Stimulated activated naive CD8-positive, alpha-beta T cell treated with anti-CD3 and anti-CD28 coated beads, Interleukin-15, Interleukin-2, amounts not matched to agents 100 ng/mL and 50 ng/mL, for 24 hours (primary cell): ENCODE results near the gene RPL38.
A peak's percentile ranks its signal among the peaks of the same experiment; 100 is the strongest.

Source experiments
- H3K27ac Mint-ChIP-seq: one replicate; pipeline ENCODE4 v1.8.0; 2021; ENCODE audit warnings: mild to moderate bottlenecking, mixed read lengths
- H3K27me3 Mint-ChIP-seq: one replicate; pipeline ENCODE4 v1.8.0; 2021; ENCODE audit warnings: mixed read lengths
- H3K36me3 Mint-ChIP-seq: one replicate; pipeline ENCODE4 v1.8.0; 2021; ENCODE audit warnings: low read depth, mixed read lengths
- H3K4me1 Mint-ChIP-seq: one replicate; pipeline ENCODE4 v1.8.0; 2021; ENCODE audit warnings: low read depth, mixed read lengths
- H3K4me3 Mint-ChIP-seq: one replicate; pipeline ENCODE4 v1.8.0; 2021; ENCODE audit warnings: mild to moderate bottlenecking, mixed read lengths
- H3K9me3 Mint-ChIP-seq: one replicate; pipeline ENCODE4 v1.8.0; 2021; ENCODE audit warnings: mixed read lengths

Gene RPL38

GRCh38 chr17:74223901-74224300 lies 20.4 kb downstream of the RPL38 start:
- peaks cover 11% of the 10 kb centered on the region for H3K36me3 Mint-ChIP-seq
- no peaks in the 10 kb centered on the region for H3K4me1 Mint-ChIP-seq
- H3K27ac Mint-ChIP-seq, result no peak overlapping the region
- no peaks in the 10 kb centered on the region for H3K9me3 Mint-ChIP-seq
- no peaks in the 10 kb centered on the region for H3K27me3 Mint-ChIP-seq
- no peak overlapping the region for H3K4me3 Mint-ChIP-seq

- Mint-ChIP-seq H3K27me3 (no peaks in the 10 kb centered on the region), H3K27ac (no peak overlapping the region), H3K9me3 (no peaks in the 10 kb centered on the region), H3K4me1 (no peaks in the 10 kb centered on the region), H3K36me3 (peaks cover 11% of the 10 kb centered on the region), H3K4me3 (no peak overlapping the region)
Observed at GRCh38 chr17:74224959-74225725, 21.7 kb downstream of the RPL38 start.

GRCh38 chr17:74226252-74226651 lies 22.8 kb downstream of the RPL38 start:
- H3K36me3 Mint-ChIP-seq, result peaks cover 11% of the 10 kb centered on the region
- no peaks in the 10 kb centered on the region for H3K27me3 Mint-ChIP-seq
- no peak overlapping the region for H3K27ac Mint-ChIP-seq
- H3K4me1 Mint-ChIP-seq, result no peaks in the 10 kb centered on the region
- no peaks in the 10 kb centered on the region for H3K9me3 Mint-ChIP-seq
- H3K4me3 Mint-ChIP-seq, result no peak overlapping the region

- Mint-ChIP-seq H3K9me3 (no peaks in the 10 kb centered on the region), H3K4me3 (no peak overlapping the region), H3K27me3 (no peaks in the 10 kb centered on the region), H3K4me1 (no peaks in the 10 kb centered on the region), H3K27ac (no peak overlapping the region), H3K36me3 (peaks cover 11% of the 10 kb centered on the region)
Observed at GRCh38 chr17:74227271-74228080, 24.0 kb downstream of the RPL38 start.

GRCh38 chr17:74228306-74228978 lies 25.0 kb downstream of the RPL38 start:
- no peaks in the 10 kb centered on the region for H3K27me3 Mint-ChIP-seq

GRCh38 chr17:74230896-74231295 lies 27.4 kb downstream of the RPL38 start:
- peaks cover 5% of the 10 kb centered on the region for H3K36me3 Mint-ChIP-seq
- no peak overlapping the region for H3K4me3 Mint-ChIP-seq
- no peaks in the 10 kb centered on the region for H3K4me1 Mint-ChIP-seq
- H3K27ac Mint-ChIP-seq, result no peak overlapping the region
- no peaks in the 10 kb centered on the region for H3K27me3 Mint-ChIP-seq
- no peaks in the 10 kb centered on the region for H3K9me3 Mint-ChIP-seq

More at GRCh38 chr17:74228306-74228978, 25.0 kb downstream of the RPL38 start:
- Mint-ChIP-seq H3K4me3 (no peak overlapping the region), H3K4me1 (no peaks in the 10 kb centered on the region), H3K9me3 (no peaks in the 10 kb centered on the region), H3K36me3 (peaks cover 11% of the 10 kb centered on the region), H3K27ac (no peak overlapping the region)

- H3K4me1 Mint-ChIP-seq, result no peaks in the 10 kb centered on the region
- H3K4me3 Mint-ChIP-seq, result no peak overlapping the region
- H3K36me3 Mint-ChIP-seq, result no peaks in the 10 kb centered on the region
- no peaks in the 10 kb centered on the region for H3K27me3 Mint-ChIP-seq
- no peak overlapping the region for H3K27ac Mint-ChIP-seq
- H3K9me3 Mint-ChIP-seq, result no peaks in the 10 kb centered on the region
Observed at GRCh38 chr17:74231928-74232907, 28.7 kb downstream of the RPL38 start.

- no peak overlapping the region for H3K27ac Mint-ChIP-seq
- H3K36me3 Mint-ChIP-seq, result no peaks in the 10 kb centered on the region
- H3K4me3 Mint-ChIP-seq, result no peak overlapping the region
- H3K4me1 Mint-ChIP-seq, result no peaks in the 10 kb centered on the region
- H3K9me3 Mint-ChIP-seq, result no peaks in the 10 kb centered on the region
- H3K27me3 Mint-ChIP-seq, result no peaks in the 10 kb centered on the region
Observed at GRCh38 chr17:74233937-74234336, 30.5 kb downstream of the RPL38 start.

- no peak overlapping the region for H3K27ac Mint-ChIP-seq
- H3K27me3 Mint-ChIP-seq, result no peaks in the 10 kb centered on the region
- no peak overlapping the region for H3K4me3 Mint-ChIP-seq
- no peaks in the 10 kb centered on the region for H3K4me1 Mint-ChIP-seq
- H3K36me3 Mint-ChIP-seq, result no peaks in the 10 kb centered on the region
- H3K9me3 Mint-ChIP-seq, result no peaks in the 10 kb centered on the region
Observed at GRCh38 chr17:74234486-74234885, 31.0 kb downstream of the RPL38 start.

GRCh38 chr17:74235040-74235581 lies 31.6 kb downstream of the RPL38 start:
- Mint-ChIP-seq H3K27ac (peak overlapping the region; percentile 40), H3K36me3 (no peaks in the 10 kb centered on the region), H3K4me1 (no peaks in the 10 kb centered on the region), H3K4me3 (no peak overlapping the region), H3K27me3 (no peaks in the 10 kb centered on the region), H3K9me3 (no peaks in the 10 kb centered on the region)

GRCh38 chr17:74235911-74236371 lies 32.5 kb downstream of the RPL38 start:
- H3K4me3 Mint-ChIP-seq, result no peak overlapping the region
- H3K27me3 Mint-ChIP-seq, result no peaks in the 10 kb centered on the region
- no peak overlapping the region for H3K27ac Mint-ChIP-seq
- H3K4me1 Mint-ChIP-seq, result no peaks in the 10 kb centered on the region
- H3K9me3 Mint-ChIP-seq, result no peaks in the 10 kb centered on the region
- H3K36me3 Mint-ChIP-seq, result no peaks in the 10 kb centered on the region

GRCh38 chr17:74237321-74237720 lies 33.8 kb downstream of the RPL38 start:
- no peaks in the 10 kb centered on the region for H3K4me1 Mint-ChIP-seq
- H3K27ac Mint-ChIP-seq, result no peak overlapping the region
- H3K4me3 Mint-ChIP-seq, result no peak overlapping the region
- no peaks in the 10 kb centered on the region for H3K36me3 Mint-ChIP-seq
- no peaks in the 10 kb centered on the region for H3K9me3 Mint-ChIP-seq
- no peaks in the 10 kb centered on the region for H3K27me3 Mint-ChIP-seq

- Mint-ChIP-seq H3K27me3 (no peaks in the 10 kb centered on the region), H3K9me3 (no peaks in the 10 kb centered on the region), H3K36me3 (no peaks in the 10 kb centered on the region), H3K4me3 (no peak overlapping the region), H3K27ac (no peak overlapping the region), H3K4me1 (no peaks in the 10 kb centered on the region)
Observed at GRCh38 chr17:74239172-74239571, 35.7 kb downstream of the RPL38 start.
